ES-I3 (cell line): ENCODE results near the gene PIK3CB.
"Not testable (repeated sequence)": the region's sequence is repeated elsewhere in the genome, so short reads cannot be mapped to it uniquely, and the experiment has no call there.

Experiments used
- H3K36me3 ChIP-seq: 2 replicates; pipeline ENCODE4 v1.6.1; 2013; ENCODE audit warnings: mild to moderate bottlenecking, low read length, control low read depth, moderate library complexity; ENCODE audit not compliant: insufficient read depth
- H3K4me1 ChIP-seq: 2 replicates; pipeline ENCODE4 v1.6.1; 2013; ENCODE audit warnings: mild to moderate bottlenecking, control low read depth, low read length; ENCODE audit not compliant: insufficient read depth
- H3K9ac ChIP-seq: 2 replicates; pipeline ENCODE4 v1.6.1; 2013; ENCODE audit warnings: low read depth, mild to moderate bottlenecking, low read length, moderate library complexity
- H3K9me3 ChIP-seq: 2 replicates; pipeline ENCODE4 v1.6.1; 2013; ENCODE audit warnings: mild to moderate bottlenecking, low read length, moderate library complexity; ENCODE audit not compliant: control insufficient read depth, insufficient read depth

The PIK3CB gene

DNA sequence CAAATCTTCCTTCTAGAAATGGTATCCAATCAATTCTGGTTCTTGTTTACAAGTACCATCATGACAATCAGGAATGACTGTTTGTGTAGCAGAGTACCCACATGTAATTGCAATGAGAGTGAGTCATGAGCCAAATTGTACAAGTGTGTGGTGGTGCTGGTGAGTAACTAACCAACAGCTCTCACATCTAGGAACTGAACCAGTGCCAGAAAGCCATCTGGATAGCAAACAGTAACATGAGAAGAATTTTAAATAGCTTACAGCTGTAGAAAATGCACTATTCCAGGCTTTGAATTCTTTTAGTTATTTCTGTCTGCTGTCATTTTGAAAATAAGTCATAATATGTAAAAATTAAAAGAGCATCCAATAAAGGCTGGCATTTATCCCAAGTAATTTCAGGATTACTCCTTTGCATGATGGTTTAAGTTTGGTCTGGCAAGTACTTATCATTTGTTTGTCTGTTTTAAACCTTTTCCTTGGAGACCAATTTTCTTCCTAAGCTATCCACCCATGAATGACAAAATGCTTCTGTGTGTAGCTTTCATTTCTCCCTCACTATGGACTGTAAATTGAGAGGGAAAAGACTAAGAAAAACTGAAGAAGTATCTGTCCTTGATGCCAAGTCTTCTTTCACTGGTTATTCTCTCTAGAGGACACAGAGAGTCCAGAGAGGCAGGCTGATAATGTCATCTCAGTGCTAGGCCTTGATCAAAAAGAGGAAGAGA is 60.0 kb downstream of the PIK3CB start:
- Histone ChIP-seq H3K4me1 (peaks cover 5% of the 10 kb centered on the region; the same call in 1 of the 2 replicates), H3K9me3 (peaks cover 4% of the 10 kb centered on the region; the same call in 1 of the 2 replicates), H3K36me3 (no peaks in the 10 kb centered on the region), H3K9ac (no peak overlapping the region)

DNA sequence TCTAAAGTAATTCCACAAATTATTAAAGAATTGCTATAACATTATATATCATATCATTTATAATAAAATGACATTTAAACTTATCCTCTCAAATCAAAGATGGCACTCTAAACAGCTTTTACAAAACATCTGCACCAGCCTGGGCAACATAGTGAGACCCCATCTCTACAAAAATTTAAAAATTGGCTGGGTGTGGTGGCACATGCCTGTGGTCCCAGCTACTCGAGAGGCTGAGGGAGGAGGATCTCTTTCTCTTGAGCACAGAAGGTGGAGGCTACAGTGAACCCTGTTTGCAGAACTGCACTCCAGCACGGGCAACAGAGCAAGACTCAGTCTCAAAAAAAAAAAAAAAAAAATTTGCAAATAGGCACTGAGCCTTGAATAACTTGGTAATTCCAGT is 63.1 kb downstream of the PIK3CB start:
- peaks cover 8% of the 10 kb centered on the region; the same call in 1 of the 2 replicates for H3K36me3 ChIP-seq
- H3K4me1 ChIP-seq: peaks cover 5% of the 10 kb centered on the region; the same call in 1 of the 2 replicates
- no peak overlapping the region for H3K9ac ChIP-seq
- peaks cover 21% of the 10 kb centered on the region for H3K9me3 ChIP-seq

DNA sequence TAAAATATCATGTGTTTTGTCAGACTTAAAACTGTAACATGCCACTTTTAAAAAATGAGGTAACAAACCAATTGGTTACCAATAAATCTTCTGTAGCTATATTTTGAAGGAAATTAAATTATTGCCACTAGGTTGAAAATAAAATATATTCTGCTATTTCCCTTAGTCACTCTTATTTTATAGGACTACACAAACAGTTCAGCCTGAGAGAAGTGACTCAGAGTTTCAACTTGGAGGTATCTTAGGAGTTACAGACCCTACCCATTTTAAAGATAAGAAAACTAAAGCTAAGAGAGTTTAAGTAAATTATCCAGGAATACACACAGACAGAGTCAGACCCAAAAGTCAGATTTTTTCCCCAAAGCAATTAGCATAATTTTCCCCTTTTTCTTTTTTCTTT is 65.1 kb downstream of the PIK3CB start:
- Histone ChIP-seq H3K9me3 (peaks cover 21% of the 10 kb centered on the region), H3K36me3 (peaks cover 8% of the 10 kb centered on the region; the same call in 1 of the 2 replicates), H3K9ac (no peak overlapping the region), H3K4me1 (peaks cover 5% of the 10 kb centered on the region; the same call in 1 of the 2 replicates)

DNA sequence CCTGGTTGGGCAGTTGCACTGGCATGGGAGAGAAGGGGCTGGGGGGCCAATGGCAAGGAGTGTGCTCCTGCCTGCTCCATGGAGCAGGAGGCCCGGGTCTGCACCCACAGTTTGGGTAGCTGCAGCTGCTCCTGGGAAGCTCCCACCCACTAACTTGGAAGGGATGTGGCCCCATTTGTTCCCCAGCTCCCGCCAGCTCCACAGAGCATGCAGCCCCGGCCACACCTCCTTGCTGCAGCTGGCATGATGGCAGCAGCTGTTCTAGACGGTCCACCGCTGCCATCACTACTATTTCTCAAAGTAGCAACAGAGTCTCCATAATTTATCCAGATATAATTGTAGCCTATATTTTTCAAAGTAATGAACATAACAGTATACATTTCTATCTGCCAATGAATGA is 65.8 kb downstream of the PIK3CB start:
- H3K36me3 ChIP-seq: peaks cover 8% of the 10 kb centered on the region; the same call in 1 of the 2 replicates
- no peaks in the 10 kb centered on the region for H3K4me1 ChIP-seq
- no peak overlapping the region for H3K9ac ChIP-seq
- peaks cover 21% of the 10 kb centered on the region for H3K9me3 ChIP-seq

DNA sequence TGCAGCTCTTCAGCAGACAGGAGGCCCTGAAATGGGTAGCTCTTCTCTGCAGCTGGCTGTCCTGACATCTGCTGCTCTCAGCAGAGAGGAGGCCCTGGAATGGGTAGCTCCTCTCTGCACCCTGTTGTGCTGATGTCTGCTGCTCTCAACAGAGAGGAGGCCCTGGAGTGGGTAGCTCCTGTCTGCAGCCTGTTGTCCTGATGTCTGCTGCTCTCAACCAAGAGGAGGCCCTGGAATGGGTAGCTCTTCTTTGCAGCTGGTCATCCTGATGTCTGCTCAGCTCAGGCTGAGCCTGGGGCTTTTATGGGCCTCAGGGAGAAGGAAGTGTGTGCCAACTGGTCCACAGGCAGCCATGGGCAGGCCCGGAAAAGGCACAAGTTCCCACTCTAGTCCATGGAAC is 66.6 kb downstream of the PIK3CB start:
- Histone ChIP-seq H3K4me1 (no peaks in the 10 kb centered on the region), H3K9ac (no peak overlapping the region), H3K36me3 (peaks cover 8% of the 10 kb centered on the region; the same call in 1 of the 2 replicates), H3K9me3 (peaks cover 21% of the 10 kb centered on the region)

DNA sequence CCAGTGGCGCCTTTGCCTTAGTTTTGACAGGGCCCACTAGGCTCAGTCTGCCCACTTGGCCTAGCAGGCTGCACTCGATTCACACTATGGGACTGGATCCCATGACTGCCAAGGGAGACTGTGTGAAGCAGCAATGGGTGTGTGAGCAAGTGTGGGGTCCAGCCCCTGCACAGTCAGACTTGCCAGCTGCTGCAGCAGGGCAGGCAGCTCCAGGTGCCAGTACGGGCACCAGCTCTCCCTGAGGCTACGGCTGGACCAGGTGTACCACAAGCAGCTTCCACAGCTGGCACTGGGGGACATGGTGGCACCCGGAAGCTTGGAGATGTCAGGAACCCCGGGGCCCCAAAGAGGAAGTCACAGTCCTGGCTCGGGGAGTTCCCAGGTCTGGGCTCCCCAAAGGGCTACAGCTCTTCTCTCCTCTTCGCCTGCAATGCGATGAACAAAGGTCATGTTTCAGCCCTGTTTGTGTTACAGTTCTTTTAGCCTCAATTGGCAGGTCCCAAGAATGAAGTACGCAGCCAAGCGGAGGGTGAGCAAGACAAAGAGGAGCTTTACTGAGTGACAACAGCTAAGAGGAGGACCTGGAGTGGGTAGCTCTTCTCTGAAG is 67.1 kb downstream of the PIK3CB start:
- Histone ChIP-seq H3K36me3 (peaks cover 8% of the 10 kb centered on the region; the same call in 1 of the 2 replicates), H3K4me1 (no peaks in the 10 kb centered on the region), H3K9me3 (peaks cover 21% of the 10 kb centered on the region), H3K9ac (no peak overlapping the region)

DNA sequence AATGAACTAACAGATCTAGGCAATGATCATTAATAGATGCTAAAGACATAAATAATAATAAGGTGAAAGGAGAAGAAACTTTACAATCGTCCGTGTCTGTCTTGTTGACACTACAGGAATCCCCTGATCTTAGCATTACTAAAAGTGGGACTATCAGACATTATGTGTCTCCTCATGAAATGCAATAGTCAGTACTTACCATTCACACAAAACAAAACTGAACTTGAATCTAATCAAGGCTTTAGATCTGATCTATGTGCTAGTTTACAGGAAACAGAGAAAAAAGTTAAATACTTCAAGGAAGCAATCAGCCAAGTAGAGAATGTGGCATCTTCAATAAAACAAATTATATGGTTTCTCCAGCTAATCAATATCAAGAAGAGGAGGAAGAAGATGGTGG is 73.7 kb downstream of the PIK3CB start:
- Histone ChIP-seq H3K9me3 (no peaks in the 10 kb centered on the region), H3K9ac (no peak overlapping the region), H3K36me3 (no peaks in the 10 kb centered on the region), H3K4me1 (no peaks in the 10 kb centered on the region)

DNA sequence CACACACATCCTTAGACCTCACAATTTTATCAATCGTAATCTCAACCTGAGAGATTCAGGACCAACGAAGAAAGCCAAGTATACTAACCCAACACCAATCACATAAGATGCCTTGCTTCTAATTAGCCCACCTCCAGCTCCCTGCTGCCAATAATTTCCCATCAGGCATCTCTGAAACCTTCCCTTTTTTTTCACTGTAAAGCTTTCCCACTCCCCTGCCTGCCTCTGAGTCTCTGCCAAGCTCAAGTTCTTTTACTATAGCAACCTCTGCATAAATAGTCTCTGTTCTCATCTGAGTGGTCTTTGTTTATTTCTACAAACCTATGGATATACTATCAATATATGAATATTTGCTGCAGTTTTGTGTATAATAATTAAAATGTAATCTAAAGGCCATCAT is 86.5 kb downstream of the PIK3CB start:
- no peak overlapping the region for H3K9ac ChIP-seq
- no peaks in the 10 kb centered on the region for H3K4me1 ChIP-seq
- no peaks in the 10 kb centered on the region for H3K36me3 ChIP-seq
- peaks cover 4% of the 10 kb centered on the region; the same call in 1 of the 2 replicates for H3K9me3 ChIP-seq

DNA sequence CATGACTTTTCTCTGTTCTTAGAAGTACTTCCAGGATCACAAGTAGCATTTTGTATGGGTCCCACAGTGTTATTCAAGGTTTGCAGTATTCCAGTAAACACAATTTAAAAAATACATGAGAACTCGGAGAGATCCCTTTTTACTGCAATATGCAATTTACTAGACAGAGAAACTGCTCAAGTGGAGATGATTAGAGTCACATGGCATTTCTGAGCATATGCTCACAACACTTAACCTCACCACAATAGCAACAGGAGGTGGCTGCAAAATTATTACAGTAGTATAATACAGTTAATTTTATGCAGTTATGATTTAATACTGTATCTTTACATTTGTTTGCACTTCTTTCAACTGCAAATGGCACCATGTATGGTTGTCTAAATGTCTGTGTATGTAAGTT is 87.5 kb downstream of the PIK3CB start:
- Histone ChIP-seq H3K36me3 (no peaks in the 10 kb centered on the region), H3K9me3 (peaks cover 4% of the 10 kb centered on the region; the same call in 1 of the 2 replicates), H3K4me1 (no peaks in the 10 kb centered on the region), H3K9ac (no peak overlapping the region)

DNA sequence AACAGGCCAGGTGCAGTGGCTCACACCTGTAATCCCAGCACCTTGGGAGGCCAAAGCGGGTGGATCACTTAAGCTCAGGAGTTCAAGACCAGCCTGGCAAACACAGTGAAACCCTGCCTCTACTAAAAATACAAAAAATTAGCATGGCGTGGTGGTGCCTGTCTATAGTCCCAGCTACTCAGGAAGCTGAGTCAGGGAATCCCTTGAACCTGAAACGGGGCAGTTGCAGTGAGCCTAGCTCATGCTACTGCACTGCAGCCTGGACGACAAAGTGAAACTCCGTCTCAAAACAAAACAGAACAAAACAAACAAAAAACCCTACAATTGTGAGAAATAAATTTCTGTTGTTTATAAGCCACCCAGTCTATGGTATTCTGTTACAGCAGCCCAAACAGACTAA is 94.7 kb downstream of the PIK3CB start:
- Histone ChIP-seq H3K36me3 (no peaks in the 10 kb centered on the region), H3K9me3 (no peaks in the 10 kb centered on the region), H3K4me1 (no peaks in the 10 kb centered on the region), H3K9ac (no peak overlapping the region)

DNA sequence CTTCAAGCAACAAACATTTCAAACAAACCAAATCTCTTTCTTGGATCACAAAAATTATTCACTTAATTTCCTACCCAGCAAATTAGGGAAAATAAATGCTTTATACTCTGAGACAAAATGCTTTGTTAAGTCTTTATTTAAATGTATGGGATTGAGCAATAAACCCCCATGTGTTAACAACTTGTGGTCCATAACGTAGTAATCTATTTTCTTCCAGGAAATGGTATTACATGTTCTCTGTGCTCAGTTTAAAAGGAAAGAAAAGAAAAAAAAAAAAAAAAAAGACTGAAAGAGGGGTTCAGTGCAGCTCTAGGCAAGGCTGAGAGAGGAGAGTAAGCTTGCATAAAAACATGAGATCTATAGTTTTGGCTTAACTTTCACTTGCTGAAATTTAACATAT is 102.3 kb downstream of the PIK3CB start:
- H3K36me3 ChIP-seq: no peaks in the 10 kb centered on the region
- H3K9me3 ChIP-seq: no peaks in the 10 kb centered on the region
- no peak overlapping the region for H3K9ac ChIP-seq
- H3K4me1 ChIP-seq: no peaks in the 10 kb centered on the region

DNA sequence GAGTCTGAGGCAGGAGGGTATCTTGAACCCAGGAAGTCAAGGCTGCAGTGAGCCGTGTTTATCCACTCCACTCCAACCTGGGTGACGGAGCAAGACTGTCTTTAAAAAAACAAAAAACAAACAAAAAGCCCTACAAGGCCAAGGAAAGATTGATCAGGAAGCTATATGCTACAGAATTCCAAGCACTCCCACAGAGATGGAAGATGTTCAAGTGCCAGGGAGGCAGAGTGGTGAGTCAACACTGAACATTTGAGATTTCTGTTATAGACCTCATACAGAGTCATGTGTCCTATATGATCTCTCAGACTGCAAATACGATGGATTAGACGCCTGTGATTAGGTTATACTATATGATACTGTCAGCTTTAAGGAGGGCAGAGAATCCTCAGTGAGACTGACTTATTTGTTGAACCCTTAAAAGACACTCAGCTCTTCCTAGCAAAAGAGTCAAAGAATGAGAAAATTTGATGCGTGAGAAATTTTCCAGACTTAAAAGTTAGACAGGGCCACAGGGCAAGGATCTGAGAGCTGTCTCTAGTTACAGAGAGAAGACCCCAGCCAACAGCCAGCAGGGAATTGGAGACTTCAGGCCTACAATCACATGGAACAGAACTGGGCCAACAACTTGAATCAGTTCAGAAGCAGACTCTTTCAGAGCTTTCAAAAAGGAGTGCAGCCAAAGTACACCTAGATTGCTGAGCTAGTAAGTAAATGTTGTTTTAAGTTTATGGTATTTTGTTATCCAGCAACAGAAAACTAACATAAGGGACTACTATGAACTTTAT is 107.6 kb downstream of the PIK3CB start:
- Histone ChIP-seq H3K9me3 (no peaks in the 10 kb centered on the region), H3K9ac (no peak overlapping the region), H3K4me1 (0 out of 2 replicates have a peak, but pooled peaks cover 2% of the 10 kb centered on the region)

DNA sequence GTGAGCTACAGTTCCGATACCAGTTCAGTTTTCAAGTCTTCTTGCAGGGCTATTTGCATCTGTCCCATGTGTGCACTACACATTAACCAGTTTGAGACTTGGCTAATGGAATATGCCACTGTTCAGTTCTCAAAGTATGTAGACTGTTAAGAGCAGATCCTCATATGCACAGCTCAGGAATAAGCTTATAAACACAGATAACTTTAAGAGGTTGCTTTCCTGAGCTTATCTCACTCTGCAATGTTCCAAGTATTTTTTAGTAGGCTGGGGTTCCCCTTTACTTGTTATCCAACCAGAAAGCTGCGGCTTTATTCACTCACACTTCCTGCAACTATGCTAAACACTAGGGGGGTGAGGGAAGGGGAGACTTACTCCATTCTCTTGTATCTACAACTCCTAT is 108.7 kb downstream of the PIK3CB start:
- not testable (repeated sequence) for H3K4me1 ChIP-seq, H3K9ac ChIP-seq, H3K36me3 ChIP-seq, H3K9me3 ChIP-seq

More for the DNA sequence above, 107.6 kb downstream of the PIK3CB start:
- no peaks in the 10 kb centered on the region; the same call in 1 of the 2 replicates for H3K36me3 ChIP-seq

DNA sequence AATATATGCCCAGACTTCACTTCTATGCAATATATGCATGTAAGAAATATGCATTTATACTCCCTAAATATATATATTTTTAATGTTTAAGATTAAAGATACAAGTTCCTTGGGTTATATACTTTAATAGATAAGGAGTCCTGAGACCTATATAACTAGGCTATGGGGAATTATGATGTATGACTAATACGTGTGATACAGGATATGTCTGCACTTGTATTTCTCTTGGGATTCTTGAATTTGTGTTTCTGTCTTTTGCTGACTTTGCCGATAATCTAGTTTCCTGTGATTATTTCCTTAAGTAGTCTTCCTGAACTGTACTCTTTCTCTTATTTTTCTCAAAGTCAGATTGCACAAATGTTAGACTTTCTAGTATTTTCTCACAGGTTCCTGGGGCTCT is 109.6 kb downstream of the PIK3CB start:
- no peaks in the 10 kb centered on the region for H3K9me3 ChIP-seq
- no peaks in the 10 kb centered on the region; the same call in 1 of the 2 replicates for H3K36me3 ChIP-seq
- no peak overlapping the region for H3K9ac ChIP-seq
- 0 out of 2 replicates have a peak, but pooled peaks cover 2% of the 10 kb centered on the region for H3K4me1 ChIP-seq
